Stimulated activated CD8-positive, alpha-beta memory T cell treated with anti-CD3 and anti-CD28 coated beads, Interleukin-15, amount 100 ng/mL, for 48 hours (primary cell): ENCODE results near the gene HBB.

ENCODE experiments used
- DNase-seq, 2 donors: peaks; one replicate each; pipeline ENCODE4 v3.0.0-alpha.2; 2020; ENCODE audit warnings: low read depth in 2 of 2

HBB gene

DNA sequence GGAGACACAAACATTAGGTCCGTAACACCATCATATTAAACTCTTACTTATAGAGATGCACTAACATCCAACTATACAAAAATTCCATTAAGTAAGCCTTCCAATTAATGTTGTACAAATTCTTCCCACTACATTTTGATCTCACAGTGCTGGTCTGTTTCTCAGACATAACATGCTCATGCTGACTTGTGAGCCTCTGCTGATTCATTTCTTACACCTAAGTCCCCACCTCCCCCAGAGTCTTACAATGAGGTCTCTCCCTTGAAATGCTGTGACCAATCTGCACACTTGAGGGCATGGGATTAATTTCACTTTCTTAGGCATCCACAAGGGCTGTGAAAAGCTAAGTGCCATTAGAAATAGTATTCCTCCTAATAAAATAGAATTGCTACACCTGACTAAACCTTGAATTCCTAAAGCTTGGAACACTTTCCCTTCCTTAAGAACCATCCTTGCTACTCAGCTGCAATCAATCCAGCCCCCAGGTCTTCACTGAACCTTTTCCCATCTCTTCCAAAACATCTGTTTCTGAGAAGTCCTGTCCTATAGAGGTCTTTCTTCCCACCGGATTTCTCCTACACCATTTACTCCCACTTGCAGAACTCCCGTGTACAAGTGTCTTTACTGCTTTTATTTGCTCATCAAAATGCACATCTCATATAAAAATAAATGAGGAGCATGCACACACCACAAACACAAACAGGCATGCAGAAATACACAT, 20.8 kb upstream of the HBB start:
- no peak for DNase-seq

DNA sequence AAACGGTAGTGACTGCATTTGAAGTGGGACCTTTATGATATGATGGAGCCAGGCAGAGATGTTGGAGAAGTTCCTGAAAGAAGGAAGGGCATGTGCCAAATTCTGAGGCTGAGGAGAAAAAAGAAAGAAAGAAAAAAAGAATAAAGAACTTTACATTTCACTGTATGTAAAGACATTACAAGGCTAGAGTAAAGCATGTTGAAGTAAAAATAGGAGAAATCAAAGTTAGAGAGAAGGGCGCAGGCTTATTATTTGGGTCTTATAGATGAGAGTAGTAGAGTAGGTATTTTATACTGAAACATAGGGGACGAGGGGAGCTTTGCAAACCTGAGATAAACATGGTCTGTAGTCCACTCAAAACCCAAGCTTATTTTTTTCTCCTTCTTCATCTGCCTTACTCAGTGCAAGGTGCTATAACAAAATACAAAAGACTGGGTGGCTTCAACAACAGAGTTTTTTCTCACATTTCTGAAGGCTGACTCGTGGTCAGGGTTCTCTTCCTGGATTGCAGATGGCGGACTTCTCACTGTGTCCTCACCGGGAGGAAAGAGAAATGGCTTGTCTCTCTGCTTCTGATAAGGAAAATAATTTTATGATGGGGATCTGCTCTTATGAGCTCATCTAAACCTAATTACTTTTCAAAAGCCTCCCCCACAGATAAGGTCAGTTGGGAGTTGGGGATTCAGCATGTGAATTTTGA, 20.1 kb upstream of the HBB start:
- no peak for DNase-seq

DNA sequence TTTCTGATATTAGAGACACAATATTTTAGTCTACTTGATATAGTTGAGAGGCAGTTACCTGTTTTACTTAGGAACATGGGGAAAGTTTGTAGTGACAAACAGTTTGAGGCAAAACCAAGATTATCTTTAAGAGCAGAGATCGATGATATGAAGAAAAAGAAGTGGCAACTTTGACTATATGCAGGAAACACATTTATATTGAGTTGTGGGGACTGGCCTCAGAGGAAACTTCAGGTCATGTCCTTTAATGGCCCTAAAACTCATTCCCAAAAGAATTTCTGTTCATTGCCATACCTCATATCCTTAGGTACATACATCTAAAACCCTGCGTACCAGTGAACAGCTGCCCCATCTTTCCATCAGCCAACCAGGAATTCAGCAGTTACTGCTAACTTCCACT, 18.3 kb upstream of the HBB start:
- no peak for DNase-seq

DNA sequence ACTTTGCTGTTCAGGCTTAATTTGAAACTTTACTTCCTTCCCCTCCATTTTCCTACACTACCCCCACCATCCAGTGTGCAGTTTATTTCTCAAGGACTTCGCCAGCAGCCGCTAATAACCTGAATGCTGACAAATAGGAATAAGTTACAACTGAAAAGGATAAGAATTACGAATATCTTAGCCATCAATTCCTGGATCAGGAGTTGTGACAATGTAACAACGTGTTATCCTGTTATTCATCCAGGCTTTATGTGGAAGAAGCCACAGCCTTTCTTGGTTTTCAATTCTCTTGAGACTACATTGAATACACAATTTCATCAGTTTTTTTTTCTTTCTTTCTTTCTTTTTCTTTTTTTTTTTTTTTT, 16.9 kb upstream of the HBB start:
- no peak for DNase-seq

DNA sequence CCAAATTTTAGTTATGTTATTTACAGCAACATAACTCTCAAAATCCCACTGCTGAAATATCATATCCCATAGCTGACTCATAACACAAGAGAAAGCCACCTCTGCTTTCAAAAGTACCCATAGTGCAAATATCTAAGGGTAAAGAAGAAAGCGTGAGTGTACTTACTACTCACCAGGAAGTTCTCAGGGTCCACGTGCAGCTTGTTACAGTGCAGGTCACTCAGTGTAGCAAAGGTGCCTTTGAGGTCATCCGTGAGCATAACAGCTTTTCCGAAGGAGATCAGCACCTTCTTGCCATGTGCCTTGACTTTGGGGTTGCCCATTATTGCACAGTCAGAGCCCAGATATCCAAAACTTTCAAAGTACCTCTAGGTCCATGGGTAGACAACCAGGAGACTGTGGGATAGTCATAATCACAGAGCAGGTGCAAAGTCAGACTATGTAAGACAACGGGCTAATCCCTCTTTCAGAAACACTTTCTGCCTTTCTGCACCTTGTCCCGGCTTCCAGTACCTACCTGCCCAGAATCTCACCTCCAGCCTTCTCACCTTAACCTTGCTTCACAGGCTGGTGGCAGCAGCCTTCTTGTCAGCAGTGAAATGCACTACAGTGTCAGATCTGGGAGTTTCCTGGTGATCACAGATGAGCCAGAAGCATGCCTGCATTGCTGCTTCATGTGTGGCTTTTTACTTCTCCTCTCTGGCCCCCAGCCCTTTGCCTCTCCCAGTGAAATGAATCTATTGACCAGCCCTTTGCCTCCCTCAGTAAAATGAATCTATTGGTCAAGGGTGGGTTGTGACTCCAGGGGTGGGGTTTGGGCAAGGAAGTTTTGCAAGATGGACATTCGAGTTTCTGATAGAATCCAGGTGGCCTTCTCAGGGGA, 16.3 kb upstream of the HBB start:
- no peak for DNase-seq

DNA sequence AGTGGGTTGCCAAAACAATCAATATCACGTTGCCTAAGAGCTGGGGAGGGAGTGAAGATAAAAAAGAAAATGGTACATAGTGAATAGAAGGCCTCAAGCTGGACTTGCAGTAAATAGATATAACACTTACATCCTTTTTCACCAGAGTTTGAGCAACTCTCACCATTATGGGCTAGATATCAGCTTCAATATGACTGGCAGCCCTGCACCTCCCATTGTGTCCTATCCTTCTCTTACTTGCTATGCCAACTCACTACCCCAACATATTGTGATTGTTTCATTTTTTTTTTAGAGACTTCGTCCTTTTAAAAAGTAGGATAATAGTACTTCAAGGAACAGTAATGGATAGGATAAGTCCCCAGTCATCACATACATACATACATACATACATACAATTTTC, 15.3 kb upstream of the HBB start:
- DNase-seq, result no peak

DNA sequence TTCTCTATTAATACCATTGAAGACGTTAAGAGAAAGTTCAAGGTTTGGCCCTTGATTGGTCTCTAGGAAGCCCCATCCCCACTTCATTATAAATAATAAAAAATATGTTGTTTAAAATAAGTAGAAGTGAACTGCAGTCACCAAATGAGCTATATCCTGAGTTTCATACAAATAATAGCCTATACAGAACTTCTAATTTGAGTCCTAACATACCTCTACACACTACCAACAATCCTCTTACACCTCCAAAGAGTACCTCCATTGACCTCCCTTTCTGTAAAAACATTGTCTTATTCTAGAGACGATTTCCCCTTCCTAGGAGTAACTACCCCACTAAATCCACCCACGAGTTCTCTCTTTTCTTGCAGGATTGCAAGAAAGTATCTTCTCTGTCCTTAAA, 14.6 kb upstream of the HBB start:
- no peak for DNase-seq

DNA sequence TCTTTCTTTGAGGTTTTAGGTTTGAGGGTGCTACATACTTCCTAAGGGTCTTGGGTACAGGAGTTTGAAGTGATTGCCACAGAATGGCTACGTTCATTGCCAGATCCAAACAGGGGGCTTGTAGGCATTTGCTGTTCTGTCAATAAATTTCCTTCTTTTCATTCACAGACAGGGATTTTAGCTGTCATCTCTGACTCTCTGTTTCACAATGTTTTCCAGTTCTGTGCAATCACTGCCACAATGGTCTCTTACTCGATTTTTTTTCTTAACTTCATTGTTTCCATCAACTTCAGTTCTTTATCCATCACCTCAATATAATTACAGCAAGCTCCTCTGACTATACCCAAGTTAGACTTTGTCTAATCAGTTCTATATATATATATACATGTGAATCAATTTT, 13.6 kb upstream of the HBB start:
- DNase-seq, result no peak

DNA sequence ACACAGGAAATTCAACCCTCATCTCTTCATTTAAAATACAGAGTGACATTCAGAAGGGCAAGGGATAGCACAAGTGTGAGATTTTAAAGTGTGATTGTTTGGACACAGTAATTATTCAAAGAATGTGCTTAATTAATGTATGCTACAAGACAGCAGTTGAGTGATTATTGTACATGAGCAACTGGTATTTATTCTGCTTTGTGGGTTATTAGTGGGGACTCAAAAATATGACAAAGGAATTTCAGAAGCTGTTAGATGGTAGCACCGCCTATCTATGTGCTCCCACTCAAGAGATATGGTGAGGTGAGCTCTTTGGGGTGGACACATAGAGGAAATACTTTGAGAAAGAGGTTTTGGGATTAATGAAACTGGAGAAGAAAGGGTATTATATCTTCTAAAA, 13.2 kb upstream of the HBB start:
- DNase-seq, result no peak

DNA sequence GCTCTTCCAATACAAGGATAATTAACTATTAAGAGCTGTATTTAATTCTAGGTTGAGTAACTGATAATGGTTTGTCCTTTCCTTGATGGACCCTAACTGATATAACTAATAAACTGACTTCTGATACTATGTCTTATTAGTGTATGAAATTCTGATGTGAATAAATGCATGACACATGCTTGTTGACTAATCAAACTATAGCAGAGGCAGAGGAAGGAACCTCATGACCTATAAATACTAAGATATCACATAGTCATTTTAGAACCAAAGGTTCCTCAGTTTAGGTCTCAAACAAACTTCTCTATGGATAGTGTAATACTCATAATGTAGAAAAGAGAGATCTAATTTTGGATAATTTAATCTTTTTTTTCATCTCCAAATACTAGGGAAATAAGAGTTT, 12.2 kb upstream of the HBB start:
- DNase-seq, result no peak

DNA sequence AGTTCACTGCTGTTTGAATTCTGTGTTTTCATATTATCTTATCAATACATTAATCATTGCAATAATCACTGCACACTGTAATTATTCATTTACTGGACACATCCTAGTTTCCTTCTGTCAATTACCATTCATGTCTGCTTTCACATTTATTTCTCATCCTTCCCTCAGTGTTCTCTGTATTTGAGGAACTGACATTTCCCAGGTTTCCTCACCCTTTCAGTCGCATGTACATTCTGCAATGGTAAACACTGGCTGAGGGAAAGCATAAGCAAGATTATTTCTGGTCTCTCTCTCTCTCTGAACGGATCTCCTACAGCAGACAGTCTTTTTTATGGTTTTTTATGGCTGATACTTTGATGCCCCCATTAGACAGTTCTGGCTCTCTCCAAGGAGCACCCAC, 11.6 kb upstream of the HBB start:
- no peak for DNase-seq

DNA sequence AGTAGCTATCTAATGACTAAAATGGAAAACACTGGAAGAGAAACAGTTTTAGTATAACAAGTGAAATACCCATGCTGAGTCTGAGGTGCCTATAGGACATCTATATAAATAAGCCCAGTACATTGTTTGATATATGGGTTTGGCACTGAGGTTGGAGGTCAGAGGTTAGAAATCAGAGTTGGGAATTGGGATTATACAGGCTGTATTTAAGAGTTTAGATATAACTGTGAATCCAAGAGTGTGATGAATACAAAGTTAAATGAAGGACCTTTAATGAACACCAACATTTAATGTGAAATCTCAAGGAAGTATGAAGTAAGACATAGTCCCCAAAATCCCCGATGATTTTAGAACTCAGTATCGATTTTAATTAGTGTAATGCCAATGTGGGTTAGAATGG, 10.5 kb upstream of the HBB start:
- DNase-seq, result no peak

DNA sequence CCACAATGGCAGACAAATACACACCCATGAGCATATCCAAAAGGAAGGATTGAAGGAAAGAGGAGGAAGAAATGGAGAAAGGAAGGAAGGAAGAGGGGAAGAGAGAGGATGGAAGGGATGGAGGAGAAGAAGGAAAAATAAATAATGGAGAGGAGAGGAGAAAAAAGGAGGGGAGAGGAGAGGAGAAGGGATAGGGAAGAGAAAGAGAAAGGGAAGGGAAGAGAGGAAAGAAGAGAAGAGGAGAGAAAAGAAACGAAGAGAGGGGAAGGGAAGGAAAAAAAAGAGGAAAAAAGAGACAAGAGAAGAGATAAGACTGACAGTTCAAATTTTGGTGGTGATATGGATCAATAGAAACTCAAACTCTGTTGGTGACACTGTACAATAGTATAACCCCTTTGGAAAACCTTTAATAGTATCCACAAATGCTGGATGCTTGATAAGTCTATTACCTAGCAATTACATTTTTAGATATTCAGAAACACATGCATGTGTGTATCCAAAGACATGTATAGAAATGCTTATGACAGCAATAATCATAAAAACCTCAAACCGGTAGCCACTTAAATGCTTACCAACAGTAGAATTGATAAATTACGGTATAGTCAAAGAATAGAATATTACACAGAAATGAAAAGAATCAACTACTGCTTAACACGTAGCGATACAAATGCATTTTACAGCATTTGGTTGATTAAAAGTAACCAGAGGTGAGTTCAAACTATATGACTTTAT, 8.7 kb upstream of the HBB start:
- no peak for DNase-seq

DNA sequence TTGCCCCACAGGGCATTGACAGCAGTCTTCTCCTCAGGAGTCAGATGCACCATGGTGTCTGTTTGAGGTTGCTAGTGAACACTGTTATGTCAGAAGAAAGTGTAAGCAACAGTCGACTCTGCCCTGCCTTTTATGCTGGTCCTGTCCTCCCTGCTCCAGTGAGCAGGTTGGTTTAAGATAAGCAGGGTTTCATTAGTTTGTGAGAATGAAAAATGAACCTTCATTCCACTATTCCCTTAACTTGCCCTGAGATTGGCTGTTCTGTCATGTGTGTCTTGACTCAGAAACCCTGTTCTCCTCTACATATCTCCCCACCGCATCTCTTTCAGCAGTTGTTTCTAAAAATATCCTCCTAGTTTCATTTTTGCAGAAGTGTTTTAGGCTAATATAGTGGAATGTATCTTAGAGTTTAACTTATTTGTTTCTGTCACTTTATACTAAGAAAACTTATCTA, 7.5 kb upstream of the HBB start, which contains the start of gene HBD:
HBD (minus strand) TSS at position 103 of the 454 bp plus-strand sequence; CDS start at position 53, 50 bp downstream.
- no peak for DNase-seq

DNA sequence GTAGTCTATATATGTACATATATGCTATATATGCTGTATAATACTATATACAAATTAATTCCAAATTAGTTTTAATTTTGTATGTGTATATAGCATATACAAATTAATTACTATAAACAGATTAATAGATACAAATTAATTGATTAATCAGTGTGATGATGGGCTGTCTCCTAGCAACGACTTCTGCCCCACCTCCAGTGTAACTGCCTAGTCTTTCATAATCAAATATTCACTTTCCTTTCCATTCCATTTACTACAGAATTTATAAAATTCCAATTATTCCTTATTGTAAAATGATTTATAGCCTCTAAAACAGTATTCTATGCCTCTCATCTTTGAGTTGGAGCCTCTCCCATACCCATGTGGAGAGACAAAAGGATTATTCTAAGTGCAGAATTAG, 6.4 kb upstream of the HBB start:
- no peak for DNase-seq

DNA sequence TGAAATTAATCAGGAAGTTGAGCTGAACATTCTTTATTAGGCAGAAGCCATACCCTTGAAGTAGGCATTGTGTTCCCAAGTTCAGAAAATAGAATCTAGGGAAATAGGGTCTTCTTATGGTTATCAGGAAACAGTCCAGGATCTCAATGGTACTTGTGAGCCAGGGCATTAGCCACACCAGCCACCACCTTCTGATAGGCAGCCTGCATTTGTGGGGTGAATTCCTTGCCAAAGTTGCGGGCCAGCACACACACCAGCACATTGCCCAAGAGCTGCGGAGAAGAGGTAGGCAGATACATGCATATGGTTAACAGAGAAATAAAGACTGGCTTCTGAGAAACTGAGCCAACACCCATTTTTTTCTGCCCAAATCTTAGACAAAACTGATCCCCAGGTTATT, 6.0 kb upstream of the HBB start:
- no peak for DNase-seq

DNA sequence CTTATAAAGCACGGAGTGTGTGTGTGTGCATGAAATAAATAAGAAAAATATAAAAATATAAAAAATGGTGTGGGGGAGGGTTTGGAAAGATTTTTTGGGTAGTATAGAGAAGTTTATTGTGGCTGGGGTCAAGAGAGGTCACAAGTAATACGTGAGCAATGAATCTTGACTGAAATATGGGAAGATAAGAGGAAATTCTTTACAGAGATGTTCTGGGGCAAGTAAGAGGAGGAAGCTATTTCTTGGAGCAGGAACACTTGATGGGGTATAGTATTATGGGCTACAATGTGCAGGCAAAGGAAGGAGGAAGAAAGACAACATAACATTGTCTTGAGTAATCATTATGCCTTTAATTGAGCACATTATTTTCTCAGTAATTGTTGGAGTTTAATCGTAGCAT, 5.3 kb upstream of the HBB start:
- DNase-seq, result no peak

DNA sequence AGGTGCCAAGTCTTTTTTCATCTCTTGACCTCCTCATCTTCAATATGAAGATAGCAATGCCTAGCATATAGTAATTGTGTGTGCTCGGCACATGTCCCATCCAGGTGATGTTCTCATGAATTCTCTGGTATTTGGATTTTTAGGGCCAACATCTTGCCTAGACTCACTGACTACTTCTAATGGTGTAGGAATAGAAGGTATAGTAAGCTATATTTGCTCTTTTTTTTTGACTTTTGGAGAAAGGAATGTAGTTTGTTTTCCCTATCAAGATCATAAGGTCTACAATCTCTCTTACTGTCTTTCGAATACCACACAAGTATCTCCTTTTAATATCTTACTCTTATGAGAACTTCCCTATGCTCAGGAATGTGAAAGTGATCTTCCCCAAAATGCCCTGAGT, 4.2 kb upstream of the HBB start:
- no peak for DNase-seq

DNA sequence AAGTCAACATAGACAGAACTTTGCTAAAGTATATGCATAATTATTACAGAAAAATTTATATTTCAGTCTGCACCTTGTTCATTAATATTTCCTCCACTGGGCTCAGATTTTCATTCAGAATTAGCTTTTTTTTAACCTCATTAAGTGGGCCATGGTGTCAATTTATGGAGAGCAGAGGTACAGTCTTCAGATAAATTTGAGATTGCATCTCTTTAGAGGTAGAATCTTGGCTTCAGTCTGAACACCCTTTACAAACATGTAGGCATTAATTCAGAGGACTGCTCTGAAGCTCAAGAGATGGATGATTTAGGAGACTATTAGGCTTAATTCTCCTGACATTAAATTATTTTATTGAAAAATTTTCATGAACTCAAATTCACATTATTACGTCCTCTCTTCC, 3.4 kb upstream of the HBB start:
- no peak for DNase-seq

DNA sequence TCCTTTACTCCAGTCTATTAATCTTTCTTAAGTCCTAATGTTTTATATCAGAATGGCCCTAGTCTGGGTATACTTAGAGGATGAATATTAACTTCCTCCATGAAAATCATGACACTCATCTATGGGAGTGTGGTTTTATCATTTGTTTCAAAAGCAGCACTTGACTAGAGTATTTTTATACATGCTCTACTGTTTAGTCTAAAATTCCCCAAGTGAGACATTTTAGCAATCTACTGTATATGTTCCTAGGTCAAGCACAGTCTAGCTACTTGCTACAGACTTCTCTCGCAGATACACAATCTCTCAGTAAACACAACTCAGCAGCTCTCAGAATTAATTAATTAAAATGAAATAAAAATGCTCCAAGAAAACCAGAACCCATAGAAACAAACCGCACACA, 2.9 kb upstream of the HBB start:
- DNase-seq, result no peak

DNA sequence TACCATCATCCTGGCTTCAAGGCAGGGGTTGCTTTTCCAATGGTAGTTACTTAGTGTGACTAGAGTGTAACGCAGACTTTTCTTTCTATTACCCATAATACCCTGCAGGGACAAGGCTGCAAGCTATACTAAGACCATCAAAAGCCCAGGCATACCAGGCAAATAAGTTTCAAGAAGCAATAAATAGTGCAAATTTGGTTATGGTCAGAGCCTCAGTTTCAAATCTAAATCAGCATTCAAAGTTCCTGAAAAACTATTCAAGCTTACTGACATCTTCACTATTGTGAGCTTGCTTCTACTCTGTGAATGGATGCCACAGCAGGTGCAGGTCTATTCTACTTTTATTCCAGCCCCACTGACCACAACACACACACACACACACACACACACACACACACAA, 2.5 kb upstream of the HBB start:
- DNase-seq, result no peak

DNA sequence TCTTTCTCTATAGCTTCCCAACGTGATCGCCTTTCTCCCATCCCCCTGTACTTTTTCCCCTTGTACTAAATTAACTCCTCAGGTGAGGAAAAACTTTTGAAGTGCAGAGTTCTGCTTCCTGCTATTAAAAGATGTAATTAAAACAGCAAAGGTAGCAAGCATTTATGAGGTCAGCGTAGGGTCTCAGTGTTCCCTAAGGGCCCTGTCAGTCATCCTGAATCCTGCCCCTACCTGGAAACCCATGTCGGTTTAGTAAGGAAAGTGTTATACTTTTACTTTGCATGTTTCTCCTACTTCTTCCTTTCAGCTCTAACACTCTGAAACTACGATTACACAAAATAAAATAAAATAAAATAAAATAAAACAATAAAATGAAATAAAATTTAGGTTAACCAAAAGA, 1.3 kb upstream of the HBB start:
- no peak for DNase-seq
